ENCODE measurements around the gene DQX1.

The DQX1 gene

GRCh38 chr2:74550231-74550630, 24.2 kb upstream of the DQX1 start:
- peak overlapping the region; percentile 53; the same call in 1 of the 2 replicates for H3K4me3 ChIP-seq (ENCODE audit: low read length)
- no peak for TF ChIP-seq ZNF274 (IDR thresholded peaks at IDR 0.05; ENCODE audit: low read depth, low read length)

GRCh38 chr2:74548900-74549826, 23.1 kb upstream of the DQX1 start:
- peak overlapping the region; percentile 53; the same call in 1 of the 2 replicates for H3K4me3 ChIP-seq (ENCODE audit: low read length)
- TF ChIP-seq ZNF274 (IDR thresholded peaks at IDR 0.05; ENCODE audit: low read depth, low read length) = no peak

DNA sequence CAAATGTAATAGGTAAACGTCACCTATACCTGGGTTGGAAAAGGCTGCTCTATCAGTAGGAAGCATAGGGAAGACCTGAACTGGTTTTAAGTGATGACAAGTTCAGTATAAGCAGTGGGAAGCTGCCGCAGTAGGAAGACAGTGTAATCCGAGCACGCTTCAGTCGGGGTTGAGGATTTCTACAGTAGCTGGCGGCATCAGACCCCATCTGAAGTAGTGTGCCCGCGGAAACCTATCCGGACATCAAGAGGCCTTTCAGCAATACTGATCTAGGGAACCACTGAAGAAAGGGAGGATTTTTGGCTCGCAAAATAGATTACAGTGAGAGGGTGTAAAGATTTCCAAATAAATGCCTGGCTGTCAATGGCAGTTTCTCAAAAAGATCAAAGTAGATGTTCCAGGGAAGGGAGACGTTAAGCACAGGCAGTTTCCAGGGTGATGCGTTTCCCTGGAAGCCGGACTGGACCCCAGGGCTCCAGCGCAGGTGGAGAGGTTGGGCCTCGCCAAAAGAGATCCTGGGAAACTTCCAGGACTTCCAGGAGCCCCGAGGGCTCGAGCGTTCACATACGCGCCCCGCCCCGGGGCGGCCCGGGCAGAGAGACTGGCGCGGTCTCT, 22.4 kb upstream of the DQX1 start:
- H3K4me3 ChIP-seq (ENCODE audit: low read length) = peak overlapping the region; percentile 53; the same call in 1 of the 2 replicates
- no peak for TF ChIP-seq ZNF274 (IDR thresholded peaks at IDR 0.05; ENCODE audit: low read depth, low read length)

DNA sequence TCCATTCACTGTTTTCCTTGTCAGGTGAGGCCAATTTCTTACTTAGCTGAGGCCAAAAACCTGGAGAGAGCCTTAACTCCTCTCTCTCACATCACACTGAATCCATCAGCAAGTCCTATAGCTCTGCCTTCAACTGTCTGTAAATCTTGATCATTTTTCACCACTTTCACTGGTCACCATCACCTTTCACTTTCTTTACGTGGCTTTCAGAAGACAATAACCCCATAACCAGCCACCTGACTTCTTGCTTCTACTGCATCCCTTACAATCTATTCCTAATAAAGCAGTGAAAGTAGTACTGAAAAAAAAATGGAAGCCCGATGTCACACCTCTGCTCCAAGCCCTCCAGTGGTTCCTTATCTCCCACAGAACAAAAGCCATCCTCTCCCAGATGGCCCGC, 20.0 kb upstream of the DQX1 start:
- no peak for TF ChIP-seq ZNF274 (IDR thresholded peaks at IDR 0.05; ENCODE audit: low read depth, low read length)
- H3K4me3 ChIP-seq (ENCODE audit: low read length) = no peak overlapping the region

GRCh38 chr2:74544634-74545033, 18.6 kb upstream of the DQX1 start:
- H3K4me3 ChIP-seq (ENCODE audit: low read length) = no peak overlapping the region
- no peak for TF ChIP-seq ZNF274 (IDR thresholded peaks at IDR 0.05; ENCODE audit: low read depth, low read length)

DNA sequence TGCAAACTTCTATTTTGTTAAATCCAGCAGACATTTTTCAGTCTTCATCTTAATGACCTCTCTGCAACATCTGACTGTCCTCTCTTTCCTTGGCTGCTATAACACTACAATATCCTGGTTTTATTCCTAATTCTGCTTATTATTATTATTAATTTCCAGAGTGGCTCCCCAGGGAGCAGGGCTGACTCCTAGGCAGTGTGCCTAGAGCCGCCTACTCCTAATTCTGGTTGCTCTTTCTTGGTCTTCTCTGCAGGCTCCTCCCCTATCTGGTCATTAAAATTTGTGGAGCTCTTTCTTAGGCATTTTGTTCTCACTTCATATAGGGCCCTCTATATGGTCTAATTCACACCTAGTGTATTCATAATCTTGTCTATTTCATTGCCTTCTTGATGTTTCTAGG, 16.9 kb upstream of the DQX1 start:
- H3K4me3 ChIP-seq (ENCODE audit: low read length) = no peak overlapping the region
- TF ChIP-seq ZNF274 (IDR thresholded peaks at IDR 0.05; ENCODE audit: low read depth, low read length) = no peak

GRCh38 chr2:74540291-74540690, 14.3 kb upstream of the DQX1 start:
- no peak overlapping the region for H3K4me3 ChIP-seq (ENCODE audit: low read length)
- no peak for TF ChIP-seq ZNF274 (IDR thresholded peaks at IDR 0.05; ENCODE audit: low read depth, low read length)

- no peak for TF ChIP-seq ZNF274 (IDR thresholded peaks at IDR 0.05; ENCODE audit: low read depth, low read length)
- H3K4me3 ChIP-seq (ENCODE audit: low read length) = no peak overlapping the region; the same call in 1 of the 2 replicates
These were observed 12.9 kb upstream of the DQX1 start for GRCh38 chr2:74538881-74539339.

GRCh38 chr2:74537140-74537539, 11.1 kb upstream of the DQX1 start:
- H3K4me3 ChIP-seq (ENCODE audit: low read length) = no peak overlapping the region
- no peak for TF ChIP-seq ZNF274 (IDR thresholded peaks at IDR 0.05; ENCODE audit: low read depth, low read length)

GRCh38 chr2:74536166-74536950, 10.3 kb upstream of the DQX1 start:
- TF ChIP-seq ZNF274 (IDR thresholded peaks at IDR 0.05; ENCODE audit: low read depth, low read length) = no peak

GRCh38 chr2:74535440-74535965, 9.5 kb upstream of the DQX1 start:
- TF ChIP-seq ZNF274 (IDR thresholded peaks at IDR 0.05; ENCODE audit: low read depth, low read length) = no peak
- no peak overlapping the region for H3K4me3 ChIP-seq (ENCODE audit: low read length)

More at GRCh38 chr2:74536166-74536950, 10.3 kb upstream of the DQX1 start:
- no peak overlapping the region for H3K4me3 ChIP-seq (ENCODE audit: low read length)

DNA sequence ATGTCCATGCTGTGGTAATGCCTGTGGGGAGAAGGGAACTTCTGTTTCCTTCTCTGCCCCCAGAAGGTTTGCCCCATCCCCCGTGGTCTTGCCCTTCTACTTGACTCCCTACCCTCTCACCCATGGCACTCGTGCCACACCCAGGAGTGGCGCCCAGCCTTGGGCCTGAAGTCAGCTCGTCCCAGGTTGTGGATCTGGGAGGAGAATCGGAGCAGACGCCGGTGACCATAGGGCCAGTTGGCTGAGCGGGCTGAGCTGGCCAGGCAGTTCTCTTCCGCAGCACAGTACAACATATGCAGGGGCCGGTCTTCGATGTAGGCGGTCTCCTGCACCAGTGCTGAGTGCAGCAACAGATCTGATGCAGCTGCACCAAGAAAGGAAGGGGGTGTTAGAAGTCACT, 8.4 kb upstream of the DQX1 start:
- no peak overlapping the region for H3K4me3 ChIP-seq (ENCODE audit: low read length)
- no peak for TF ChIP-seq ZNF274 (IDR thresholded peaks at IDR 0.05; ENCODE audit: low read depth, low read length)

DNA sequence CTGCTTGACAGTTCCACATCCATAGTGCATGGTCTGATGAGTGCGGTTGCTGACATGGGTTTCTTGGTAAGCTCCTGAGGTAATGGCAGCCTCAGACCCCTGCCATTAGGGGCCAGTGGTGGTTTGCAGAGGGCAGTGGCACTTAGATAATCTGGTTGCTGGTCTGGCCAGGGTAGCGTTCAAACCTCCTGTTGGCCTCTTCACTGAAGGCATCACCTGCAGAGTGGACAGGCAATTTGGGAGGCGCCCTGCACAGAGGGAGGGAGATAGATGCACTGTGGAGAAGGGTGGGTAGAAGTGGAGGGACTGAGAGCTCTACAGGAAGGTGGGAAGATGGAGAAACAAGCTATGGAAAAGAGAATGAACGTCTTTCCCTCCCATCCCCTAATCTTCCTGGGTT, 7.4 kb upstream of the DQX1 start:
- no peak overlapping the region for H3K4me3 ChIP-seq (ENCODE audit: low read length)
- TF ChIP-seq ZNF274 (IDR thresholded peaks at IDR 0.05; ENCODE audit: low read depth, low read length) = no peak

- no peak overlapping the region for H3K4me3 ChIP-seq (ENCODE audit: low read length)
- no peak for TF ChIP-seq ZNF274 (IDR thresholded peaks at IDR 0.05; ENCODE audit: low read depth, low read length)
These were observed 6.2 kb upstream of the DQX1 start for GRCh38 chr2:74532222-74532621.
